HCT116 (cell line): ENCODE data around the gene FBLN7. TPM values are rescaled to one million over a fixed set of nuclear protein-coding genes. Genes with fewer than 3 reads are reported as not detected.

Experiments
- ATAC-seq: fragments of 200-7000 bp; cut with Tn5 transposase; 2 replicates; pipeline ENCODE4 v1.9.1; 2020; ENCODE audit warnings: mild to moderate bottlenecking, moderate library complexity
- BruUV-seq: library from RNA; stranded (reverse); fragments of 400-500 nt; replicated peaks from 2 replicates; lab custom pipeline; 2021; lab: Mats Ljungman, UMichigan
- CTCF ChIA-PET: fragments of 300-600 bp; sonication (Branson Sonifier 250); formaldehyde crosslinking; loops from one replicate; lab custom pipeline; 2021; ENCODE audit warnings: antibody characterized with exemption; lab: Charles Lee
- POLR2A ChIA-PET: fragments of 300-600, 350-600 bp; sonication (Branson Sonifier 250); formaldehyde crosslinking; loops from one replicate; lab custom pipeline; 2021; ENCODE audit warnings: antibody characterized with exemption; lab: Charles Lee
- RAD21 ChIA-PET, 2 experiments: fragments of 300-600 bp; sonication (Branson Sonifier 250); formaldehyde crosslinking; loops; one replicate each; lab custom pipeline; 2023; ENCODE audit warnings: low total read pairs in 2 of 2; ENCODE audit not compliant: uncharacterized antibody in 2 of 2, unreplicated experiment in 2 of 2, low non-redundant PET in 1 of 2; lab: Charles Lee
- DNase-seq: peaks from one replicate; pipeline ENCODE4 v3.0.0-alpha.2; 2010; ENCODE audit warnings: low read depth, low spot score
- H2AFZ ChIP-seq: fragments of 200-600 bp; shearing (Covaris generic), sonication (generic); 2 replicates; pipeline ENCODE4 v1.6.1; 2017; ENCODE audit warnings: low read depth, mixed run types, mixed read lengths, antibody characterized with exemption, low read length; ENCODE audit not compliant: poor library complexity, severe bottlenecking
- H3K27ac ChIP-seq: 2 replicates; pipeline ENCODE4 v1.5.1; 2012; ENCODE audit warnings: low read depth, low read length
- H3K27me3 ChIP-seq: fragments of 200-600 bp; sonication (generic); 2 replicates; pipeline ENCODE4 v1.6.1; 2016; ENCODE audit warnings: mixed run types, low read length, mixed read lengths; ENCODE audit not compliant: insufficient read depth
- H3K36me3 ChIP-seq, 2 experiments: fragments of 200-500 bp in 1 of 2; fragments of 200-600 bp in 1 of 2; sonication (Bioruptor generic) in 1 of 2; sonication (generic) in 1 of 2; 2 replicates each; pipeline versions ENCODE4 v1.5.1 to v1.6.1; 2014 to 2016; ENCODE audit warnings: low read length in 2 of 2, inconsistent platforms in 1 of 2, mixed read lengths in 1 of 2, mixed run types in 1 of 2; ENCODE audit not compliant: insufficient read depth in 2 of 2, control insufficient read depth in 1 of 2
- H3K4me1 ChIP-seq, 2 experiments: fragments of 200-600 bp in 1 of 2; sonication (generic) in 1 of 2; 2 replicates each; pipeline versions ENCODE4 v1.5.1 to v1.6.1; 2012 to 2017; ENCODE audit warnings: low read length in 2 of 2, inconsistent platforms in 1 of 2, mild to moderate bottlenecking in 1 of 2, mixed read lengths in 1 of 2, mixed run types in 1 of 2, moderate library complexity in 1 of 2; ENCODE audit not compliant: insufficient read depth in 2 of 2, control insufficient read depth in 1 of 2
- H3K4me2 ChIP-seq: fragments of 200-600 bp; sonication (generic); 2 replicates; pipeline ENCODE4 v1.6.1; 2017; ENCODE audit warnings: mixed run types, low read length, mixed read lengths
- H3K4me3 ChIP-seq, 2 experiments: fragments of 200-600 bp in 1 of 2; sonication (generic) in 1 of 2; replicated peaks in 1 of 2; 2 replicates each; pipeline ENCODE4 v1.5.1; 2011 to 2016; ENCODE audit warnings: low read length in 2 of 2, control low read depth in 1 of 2, low read depth in 1 of 2, mild to moderate bottlenecking in 1 of 2, mixed read lengths in 1 of 2, mixed run types in 1 of 2
- H3K79me2 ChIP-seq: fragments of 200-600 bp; sonication (generic); 2 replicates; pipeline ENCODE4 v1.6.1; 2017; ENCODE audit warnings: mild to moderate bottlenecking, mixed run types, low read length, moderate library complexity, mixed read lengths; ENCODE audit not compliant: insufficient read depth
- H3K9ac ChIP-seq: fragments of 200-600 bp; sonication (generic); 2 replicates; pipeline ENCODE4 v1.6.1; 2016; ENCODE audit warnings: low read length, mixed read lengths
- H3K9me2 ChIP-seq: fragments of 200-600 bp; sonication (generic), shearing (Covaris generic); 2 replicates; pipeline ENCODE4 v1.6.1; 2017; ENCODE audit warnings: mixed run types, mild to moderate bottlenecking, moderate library complexity; ENCODE audit not compliant: insufficient read depth
- H3K9me3 ChIP-seq, 2 experiments: fragments of 200-500 bp in 1 of 2; fragments of 200-600 bp in 1 of 2; sonication (Bioruptor generic) in 1 of 2; sonication (generic) in 1 of 2; 2 replicates each; pipeline ENCODE4 v1.6.1; 2014 to 2017; ENCODE audit warnings: low read length in 2 of 2, mixed read lengths in 2 of 2, inconsistent platforms in 1 of 2, low read depth in 1 of 2, mild to moderate bottlenecking in 1 of 2, mixed run types in 1 of 2, moderate library complexity in 1 of 2; ENCODE audit not compliant: control insufficient read depth in 1 of 2, insufficient read depth in 1 of 2
- H4K20me1 ChIP-seq: fragments of 200-600 bp; sonication (generic), shearing (Covaris generic); 2 replicates; pipeline ENCODE4 v1.6.1; 2017; ENCODE audit warnings: mixed run types, mild to moderate bottlenecking, moderate library complexity; ENCODE audit not compliant: insufficient read depth
- CBX3 ChIP-seq: IDR thresholded peaks from 2 replicates; pipeline ENCODE4 v1.6.1; 2012; ENCODE audit warnings: low read depth
- EGR1 ChIP-seq: IDR thresholded peaks from 2 replicates; pipeline ENCODE4 v1.6.1; 2012; ENCODE audit warnings: low read depth
- ELF1 ChIP-seq: IDR thresholded peaks from 2 replicates; pipeline ENCODE4 v1.6.1; 2012; ENCODE audit warnings: low read depth, borderline replicate concordance
- EZH2 ChIP-seq: fragments of 200-600 bp; sonication (generic); IDR thresholded peaks from 2 replicates; pipeline ENCODE4 v1.6.1; 2017; ENCODE audit warnings: antibody characterized with exemption, mixed run types
- FOSL1 ChIP-seq: IDR thresholded peaks from 2 replicates; pipeline ENCODE4 v1.6.1; 2012; ENCODE audit warnings: low read depth
- JUND ChIP-seq: IDR thresholded peaks from 2 replicates; pipeline ENCODE4 v1.6.1; 2012
- POLR2AphosphoS5 ChIP-seq: IDR thresholded peaks from 2 replicates; pipeline ENCODE4 v1.6.1; 2011; ENCODE audit warnings: mild to moderate bottlenecking, low read depth, low read length, moderate library complexity
- SIN3A ChIP-seq: IDR thresholded peaks from 2 replicates; pipeline ENCODE4 v1.6.1; 2012; ENCODE audit warnings: low read depth
- SP1 ChIP-seq: IDR thresholded peaks from 2 replicates; pipeline ENCODE4 v1.6.1; 2012; ENCODE audit warnings: low read depth
- SRF ChIP-seq: IDR thresholded peaks from 2 replicates; pipeline ENCODE4 v1.6.1; 2012; ENCODE audit warnings: low read depth
- YY1 ChIP-seq: IDR thresholded peaks from 2 replicates; pipeline ENCODE4 v1.6.1; 2011; ENCODE audit warnings: low read length, low read depth, moderate library complexity, mild to moderate bottlenecking; ENCODE audit not compliant: insufficient replicate concordance; ENCODE audit errors: extremely low read depth
- ZFX ChIP-seq: fragments of 450-650 bp; IDR thresholded peaks from 2 replicates; pipeline ENCODE4 v1.6.1; 2017
- ZNF274 ChIP-seq: fragments of 200-500 bp; sonication (Bioruptor generic); IDR thresholded peaks from 2 replicates; pipeline ENCODE4 v1.6.1; 2014; ENCODE audit warnings: mild to moderate bottlenecking, low read depth, low read length, inconsistent platforms
- intact Hi-C: fragments of 100-400 bp; cut with micrococcal nuclease; formaldehyde crosslinking; loops from 2 replicates; pipeline ENCODE4 v1.10.0; 2022
- total RNA-seq: library from RNA; stranded (reverse); gene quantifications from one replicate; pipeline ENCODE4 v1.2.1, GENCODE V29; 2021; ENCODE audit not compliant: unreplicated experiment
- TF ChIP-seq, protein P1 (sequence below): IDR thresholded peaks from 2 replicates; pipeline ENCODE4 v1.6.1; 2012

FBLN7 gene
- total RNA-seq, 1 experiment from 2014 or later = 0.34 TPM

DNA sequence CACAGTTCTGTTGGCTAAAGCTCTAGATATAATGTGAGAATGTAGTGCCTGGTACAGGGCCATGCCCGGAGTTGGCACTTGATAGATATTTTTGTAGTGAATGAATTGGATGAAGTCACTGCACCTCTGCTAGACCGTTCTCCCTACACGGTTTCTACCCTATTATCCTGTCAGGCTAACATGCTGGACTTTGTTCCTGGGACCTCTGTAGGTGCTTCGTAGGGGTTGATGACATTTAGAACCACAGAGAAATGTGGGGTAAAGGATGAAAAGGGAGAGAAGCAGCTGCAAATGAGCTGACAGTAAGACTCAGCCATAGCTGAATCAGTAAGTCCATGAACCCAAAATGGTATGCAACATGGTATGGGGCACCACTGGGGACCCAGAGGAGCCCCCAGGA is 4.1 kb upstream of the FBLN7 start:
- CTCF ChIA-PET = interaction anchor here (1.4 kb wide), 1 partner anchor 12 kb away, joined by 3 read pairs; no protein-coding TSS in a partner anchor
- TF ChIP-seq ELF1 (no peak), SP1 (no peak), ZNF274 (no peak), JUND (no peak), SIN3A (no peak), SRF (no peak), FOSL1 (no peak), POLR2AphosphoS5 (no peak), ZFX (no peak), CBX3 (no peak), YY1 (no peak)
- TF ChIP-seq, protein P1, sequence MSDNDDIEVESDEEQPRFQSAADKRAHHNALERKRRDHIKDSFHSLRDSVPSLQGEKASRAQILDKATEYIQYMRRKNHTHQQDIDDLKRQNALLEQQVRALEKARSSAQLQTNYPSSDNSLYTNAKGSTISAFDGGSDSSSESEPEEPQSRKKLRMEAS = no peak
- TF ChIP-seq, all 23 proteins: peak for 0
- Histone ChIP-seq H3K9me2 (no peaks in the 10 kb centered on the region), H3K79me2 (no peaks in the 10 kb centered on the region), H4K20me1 (no peaks in the 10 kb centered on the region), H3K4me1 (no peaks in the 10 kb centered on the region), H3K9ac (no peak overlapping the region), H2AFZ (no peak overlapping the region), H3K4me3 (no peak overlapping the region), H3K27ac (no peak overlapping the region), H3K27me3 (no peaks in the 10 kb centered on the region), H3K36me3 (no peaks in the 10 kb centered on the region), H3K9me3 (no peaks in the 10 kb centered on the region), H3K4me2 (no peak overlapping the region)
- BruUV-seq = no TSS peak
- ChIA-PET POLR2A (no interaction called here), RAD21 (no interaction called here)
- intact Hi-C loops = loop anchor here (5.0 kb wide), 1 partner anchor 443 kb away; no protein-coding TSS in a partner anchor
- ATAC-seq = no peak
- no peak for DNase-seq

DNA sequence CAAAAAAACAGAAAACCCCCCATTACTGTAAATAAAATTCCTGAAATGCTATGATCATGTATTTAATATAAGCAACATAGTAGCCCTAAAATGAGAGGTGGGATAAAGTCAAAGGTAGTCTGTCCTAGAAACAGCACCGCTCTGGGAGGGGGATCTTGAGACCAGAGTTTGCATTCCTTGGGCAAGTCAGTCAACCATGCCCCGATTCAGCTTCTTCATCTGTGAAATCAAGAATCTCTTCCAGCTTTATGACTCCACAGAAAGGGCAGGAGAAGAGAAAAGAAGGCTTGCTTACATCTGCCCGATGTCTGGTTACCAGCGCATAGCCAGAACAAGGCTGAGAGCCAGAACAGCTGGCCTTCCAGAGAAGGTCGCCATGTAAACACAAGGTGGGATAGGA is 2.1 kb upstream of the FBLN7 start:
- no peaks in the 10 kb centered on the region for H3K9me3 ChIP-seq
- H3K4me3 ChIP-seq = no peak overlapping the region
- H3K36me3 ChIP-seq = no peaks in the 10 kb centered on the region
- ChIA-PET CTCF (no interaction called here), RAD21 (no interaction called here), POLR2A (no interaction called here)
- no TSS peak for BruUV-seq
- H3K9ac ChIP-seq = no peak overlapping the region
- H4K20me1 ChIP-seq = no peaks in the 10 kb centered on the region
- no peak overlapping the region for H3K4me2 ChIP-seq
- TF ChIP-seq SRF (no peak), POLR2AphosphoS5 (no peak), ZNF274 (no peak), EZH2 (no peak), EGR1 (no peak), SIN3A (no peak)
- no peaks in the 10 kb centered on the region for H3K79me2 ChIP-seq
- no peak for DNase-seq
- H2AFZ ChIP-seq = no peak overlapping the region
- H3K27me3 ChIP-seq = no peaks in the 10 kb centered on the region
- no peaks in the 10 kb centered on the region for H3K9me2 ChIP-seq
- ATAC-seq = no peak
- intact Hi-C loops = no loop called here
- H3K4me1 ChIP-seq = no peaks in the 10 kb centered on the region
- H3K27ac ChIP-seq = no peak overlapping the region
